SK-N-SH (cell line): ENCODE data around the gene ASPG. TPM values are rescaled to one million over a fixed set of nuclear protein-coding genes. Genes with fewer than 3 reads are reported as not detected.

Source experiments
- CTCF ChIA-PET: fragments of 300-600, 350-600 bp; formaldehyde crosslinking; extraction: SDS; loops from one replicate; lab custom pipeline; 2021; lab: Yijun Ruan, JAX
- POLR2A ChIA-PET: fragments of 350-600 bp; sonication (Branson Sonifier 250); formaldehyde crosslinking; extraction: SDS; loops from one replicate; lab custom pipeline; 2020; ENCODE audit warnings: antibody characterized with exemption, inconsistent platforms; lab: Yijun Ruan, JAX
- DNase-seq: peaks from one replicate; pipeline ENCODE4 v3.0.0; 2012
- H2AFZ ChIP-seq: fragments of 200-600 bp; sonication (generic); 2 replicates; pipeline ENCODE4 v1.8.1; 2016; ENCODE audit warnings: antibody characterized with exemption, mild to moderate bottlenecking, low read depth
- H3F3A ChIP-seq: fragments of 200-600 bp; sonication (generic); replicated peaks from 2 replicates; pipeline ENCODE3; 2016; ENCODE audit warnings: antibody characterized with exemption, mild to moderate bottlenecking; ENCODE audit not compliant: insufficient read depth
- H3K27ac ChIP-seq, 2 experiments: fragments of 200-500 bp in 1 of 2; fragments of 200-600 bp in 1 of 2; sonication (Bioruptor generic) in 1 of 2; sonication (generic), shearing (Covaris generic) in 1 of 2; 2 replicates each; pipeline versions ENCODE4 v1.5.1 to v1.6.1; 2014 to 2016; ENCODE audit warnings: low read depth in 2 of 2, inconsistent platforms in 1 of 2, low read length in 1 of 2, mild to moderate bottlenecking in 1 of 2, mixed read lengths in 1 of 2
- H3K27me3 ChIP-seq: fragments of 200-600 bp; sonication (generic), shearing (Covaris generic); 2 replicates; pipeline ENCODE4 v1.6.1; 2016; ENCODE audit warnings: mixed run types; ENCODE audit not compliant: insufficient read depth
- H3K36me3 ChIP-seq, 2 experiments: fragments of 200-500 bp in 1 of 2; fragments of 200-600 bp in 1 of 2; sonication (Bioruptor generic) in 1 of 2; sonication (generic) in 1 of 2; replicated peaks in 1 of 2; 2 replicates each; pipeline versions ENCODE3 to v1.5.1; 2014 to 2016; ENCODE audit warnings: low read length in 1 of 2, mild to moderate bottlenecking in 1 of 2; ENCODE audit not compliant: insufficient read depth in 2 of 2, control insufficient read depth in 1 of 2
- H3K4me1 ChIP-seq, 2 experiments: fragments of 200-500 bp in 1 of 2; fragments of 200-600 bp in 1 of 2; sonication (Bioruptor generic) in 1 of 2; sonication (generic), shearing (Covaris generic) in 1 of 2; 2 replicates each; pipeline versions ENCODE4 v1.5.1 to v1.6.1; 2014 to 2016; ENCODE audit warnings: low read depth in 1 of 2, low read length in 1 of 2, mixed run types in 1 of 2; ENCODE audit not compliant: insufficient read depth in 2 of 2, control insufficient read depth in 1 of 2
- H3K4me2 ChIP-seq: fragments of 200-600 bp; sonication (generic), shearing (Covaris generic); 2 replicates; pipeline ENCODE4 v1.6.1; 2017; ENCODE audit warnings: mixed run types
- H3K4me3 ChIP-seq, 2 experiments: fragments of 200-500 bp in 1 of 2; fragments of 200-600 bp in 1 of 2; sonication (Bioruptor generic) in 1 of 2; sonication (generic), shearing (Covaris generic) in 1 of 2; 2 replicates each; pipeline versions ENCODE4 v1.5.1 to v1.8.1; 2014 to 2016; ENCODE audit warnings: low read depth in 2 of 2, inconsistent platforms in 1 of 2, low read length in 1 of 2, mild to moderate bottlenecking in 1 of 2, mixed read lengths in 1 of 2, moderate library complexity in 1 of 2
- H3K79me2 ChIP-seq: fragments of 200-600 bp; sonication (generic); 2 replicates; pipeline ENCODE4 v1.8.1; 2017; ENCODE audit warnings: mild to moderate bottlenecking; ENCODE audit not compliant: insufficient read depth
- H3K9ac ChIP-seq: fragments of 200-600 bp; sonication (generic); 2 replicates; pipeline ENCODE4 v1.6.1; 2017; ENCODE audit warnings: mixed run types
- H3K9me2 ChIP-seq: fragments of 200-600 bp; sonication (generic); 2 replicates; pipeline ENCODE4 v1.6.1; 2017; ENCODE audit warnings: mixed run types
- H3K9me3 ChIP-seq: fragments of 200-600 bp; sonication (generic); 2 replicates; pipeline ENCODE4 v1.6.1; 2017; ENCODE audit warnings: mixed run types, mild to moderate bottlenecking, moderate library complexity
- H4K20me1 ChIP-seq: fragments of 200-600 bp; sonication (generic); 2 replicates; pipeline ENCODE4 v1.6.1; 2017; ENCODE audit warnings: mild to moderate bottlenecking, mixed run types; ENCODE audit not compliant: insufficient read depth
- GABPA ChIP-seq: IDR thresholded peaks from 2 replicates; pipeline ENCODE4 v1.4.0; 2012; ENCODE audit warnings: low read depth, mild to moderate bottlenecking
- GATA2 ChIP-seq: sonication (generic); formaldehyde crosslinking; IDR thresholded peaks from 2 replicates; pipeline ENCODE4 v1.5.0; 2020; ENCODE audit warnings: mild to moderate bottlenecking, missing genetic modification reagents
- MXI1 ChIP-seq: IDR thresholded peaks from 2 replicates; pipeline ENCODE4 v1.6.1; 2012; ENCODE audit warnings: mild to moderate bottlenecking, low read depth, low read length, improper control_type of control experiment
- RFX5 ChIP-seq: IDR thresholded peaks from 2 replicates; pipeline ENCODE4 v1.6.1; 2012; ENCODE audit warnings: mild to moderate bottlenecking, improper control_type of control experiment, low read length
- TCF12 ChIP-seq: IDR thresholded peaks from 2 replicates; pipeline ENCODE4 v1.4.0; 2012
- TEAD4 ChIP-seq: IDR thresholded peaks from 2 replicates; pipeline ENCODE4 v1.4.0; 2012; ENCODE audit warnings: mild to moderate bottlenecking, borderline replicate concordance; ENCODE audit not compliant: insufficient read depth
- USF1 ChIP-seq: IDR thresholded peaks from 2 replicates; pipeline ENCODE4 v1.4.0; 2012; ENCODE audit warnings: low read depth, borderline replicate concordance
- ZBTB33 ChIP-seq: IDR thresholded peaks from 2 replicates; pipeline ENCODE4 v1.4.0; 2012; ENCODE audit warnings: low read depth, borderline replicate concordance
- WGBS: methylation state at CpG from one replicate; pipeline ENCODE4 v1.1.6; 2017; ENCODE audit warnings: low lambda C conversion rate; 5-methylcytosine and 5-hydroxymethylcytosine counted together
- polyA plus RNA-seq, 3 experiments: library from polyadenylated mRNA; depleted of rRNA; stranded (reverse); fragments of >200 nt; gene quantifications; 2 replicates each; pipeline ENCODE4 v1.2.3, GENCODE V29; 2012
- TF ChIP-seq, protein P1 (sequence below): fragments of 150-350 bp; IDR thresholded peaks from 2 replicates; pipeline ENCODE4 v1.6.1; 2017; ENCODE audit warnings: antibody characterized with exemption, low read length, low read depth, borderline replicate concordance

The ASPG gene
- polyA plus RNA-seq, 1 of the 3 experiments (the other 2 are of a cell fraction): not detected

DNA sequence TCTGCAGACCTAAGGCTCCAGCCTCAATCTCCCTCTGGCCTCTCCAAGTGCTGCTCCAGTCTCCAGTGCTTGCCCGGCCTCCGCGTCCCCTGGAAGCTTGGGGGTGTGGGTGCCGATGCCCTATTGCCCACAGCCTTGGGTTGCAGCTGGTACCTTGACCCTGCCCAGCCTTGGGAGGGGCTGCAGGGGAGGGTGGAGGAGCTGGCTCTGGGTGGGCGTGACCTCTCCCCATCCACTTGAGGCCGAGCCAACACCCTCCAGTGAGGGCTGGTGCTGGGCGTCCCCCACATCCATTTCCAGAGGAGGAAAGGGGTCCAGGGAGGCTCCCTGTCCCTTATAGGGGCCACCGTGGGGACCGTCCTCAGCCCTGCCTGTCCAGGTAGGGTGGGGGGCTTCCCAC is 77.0 kb downstream of the ASPG start:
- no peak overlapping the region for H3K9ac ChIP-seq
- H2AFZ ChIP-seq: no peak overlapping the region
- H3K79me2 ChIP-seq: no peaks in the 10 kb centered on the region
- H3F3A ChIP-seq: no peaks in the 10 kb centered on the region
- DNase-seq: no peak
- no peak overlapping the region for H3K4me2 ChIP-seq
- H3K36me3 ChIP-seq: no peaks in the 10 kb centered on the region
- H3K27me3 ChIP-seq: no peaks in the 10 kb centered on the region
- no peak overlapping the region for H3K4me3 ChIP-seq
- H3K27ac ChIP-seq: no peak overlapping the region; a peak in 1 of 4 replicates
- ChIA-PET CTCF (no interaction called here), POLR2A (no interaction called here)
- H3K9me2 ChIP-seq: no peaks in the 10 kb centered on the region
- 96% methylated on average over 4 of the region's 9 CpGs for WGBS
- H3K9me3 ChIP-seq: no peaks in the 10 kb centered on the region
- H3K4me1 ChIP-seq: peaks cover 0 to 53% of the 10 kb centered on the region in 2 experiments; a peak in 1 of 4 replicates
- H4K20me1 ChIP-seq: no peaks in the 10 kb centered on the region
- TF ChIP-seq GATA2 (CRISPR knock-in tag) (no peak), ZBTB33 (no peak), GABPA (no peak), TEAD4 (no peak), TCF12 (no peak), RFX5 (no peak)

DNA sequence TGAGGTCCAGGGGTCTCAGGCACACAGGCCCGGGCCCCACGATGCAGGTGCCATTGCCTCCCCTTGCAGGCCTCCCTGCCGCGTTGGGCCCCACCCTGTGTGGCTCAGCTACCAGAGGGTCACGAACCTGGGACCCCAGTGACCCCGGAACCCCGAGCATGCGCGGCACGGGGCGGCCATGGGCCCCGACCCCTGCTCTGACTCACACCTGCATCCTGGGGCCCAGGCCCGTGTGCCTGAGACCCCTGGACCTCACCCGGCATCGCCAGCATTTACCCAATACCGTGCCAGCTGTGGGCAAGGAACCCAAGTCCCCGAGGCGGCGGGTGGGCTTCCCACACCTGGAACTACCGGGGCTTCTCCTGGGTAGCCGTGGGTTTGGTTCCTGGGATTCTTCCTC is 78.0 kb downstream of the ASPG start:
- no peak overlapping the region for H2AFZ ChIP-seq
- ChIA-PET POLR2A (no interaction called here), CTCF (interaction anchor here (1.0 kb wide), 1 partner anchor 27 kb away, joined by 4 read pairs; no protein-coding TSS in a partner anchor)
- peaks cover 0 to 52% of the 10 kb centered on the region in 2 experiments; a peak in 1 of 4 replicates for H3K4me1 ChIP-seq
- no peaks in the 10 kb centered on the region for H4K20me1 ChIP-seq
- no peaks in the 10 kb centered on the region for H3K9me3 ChIP-seq
- no peak overlapping the region for H3K9ac ChIP-seq
- no peaks in the 10 kb centered on the region for H3K9me2 ChIP-seq
- no peak overlapping the region for H3K4me2 ChIP-seq
- DNase-seq: no peak
- no peaks in the 10 kb centered on the region for H3F3A ChIP-seq
- H3K36me3 ChIP-seq: no peaks in the 10 kb centered on the region
- H3K27me3 ChIP-seq: no peaks in the 10 kb centered on the region
- H3K79me2 ChIP-seq: no peaks in the 10 kb centered on the region
- no peak overlapping the region for H3K4me3 ChIP-seq
- no peak overlapping the region for H3K27ac ChIP-seq
- no peak for TF ChIP-seq USF1
- no peak for TF ChIP-seq MXI1
- TF ChIP-seq, protein P1, sequence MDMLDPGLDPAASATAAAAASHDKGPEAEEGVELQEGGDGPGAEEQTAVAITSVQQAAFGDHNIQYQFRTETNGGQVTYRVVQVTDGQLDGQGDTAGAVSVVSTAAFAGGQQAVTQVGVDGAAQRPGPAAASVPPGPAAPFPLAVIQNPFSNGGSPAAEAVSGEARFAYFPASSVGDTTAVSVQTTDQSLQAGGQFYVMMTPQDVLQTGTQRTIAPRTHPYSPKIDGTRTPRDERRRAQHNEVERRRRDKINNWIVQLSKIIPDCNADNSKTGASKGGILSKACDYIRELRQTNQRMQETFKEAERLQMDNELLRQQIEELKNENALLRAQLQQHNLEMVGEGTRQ: no peak
- 63% methylated on average over 2 of the region's 21 CpGs for WGBS
